HCT116 (cell line): ENCODE results near the gene TBC1D25. TPM values are rescaled to one million over a fixed set of nuclear protein-coding genes. Genes with fewer than 3 reads are reported as not detected.

ENCODE experiments used
- ATAC-seq: fragments of 200-7000 bp; cut with Tn5 transposase; 2 replicates; pipeline ENCODE4 v1.9.1; 2020; ENCODE audit warnings: mild to moderate bottlenecking, moderate library complexity
- BruUV-seq: library from RNA; stranded (reverse); fragments of 400-500 nt; replicated peaks from 2 replicates; lab custom pipeline; 2021; lab: Mats Ljungman, UMichigan
- CTCF ChIA-PET: fragments of 300-600 bp; sonication (Branson Sonifier 250); formaldehyde crosslinking; loops from one replicate; lab custom pipeline; 2021; ENCODE audit warnings: antibody characterized with exemption; lab: Charles Lee
- POLR2A ChIA-PET: fragments of 300-600, 350-600 bp; sonication (Branson Sonifier 250); formaldehyde crosslinking; loops from one replicate; lab custom pipeline; 2021; ENCODE audit warnings: antibody characterized with exemption; lab: Charles Lee
- RAD21 ChIA-PET, 2 experiments: fragments of 300-600 bp; sonication (Branson Sonifier 250); formaldehyde crosslinking; loops; one replicate each; lab custom pipeline; 2023; ENCODE audit warnings: low total read pairs in 2 of 2; ENCODE audit not compliant: uncharacterized antibody in 2 of 2, unreplicated experiment in 2 of 2, low non-redundant PET in 1 of 2; lab: Charles Lee
- DNase-seq: peaks from one replicate; pipeline ENCODE4 v3.0.0-alpha.2; 2010; ENCODE audit warnings: low read depth, low spot score
- H2AFZ ChIP-seq: fragments of 200-600 bp; shearing (Covaris generic), sonication (generic); 2 replicates; pipeline ENCODE4 v1.6.1; 2017; ENCODE audit warnings: low read depth, mixed run types, mixed read lengths, antibody characterized with exemption, low read length; ENCODE audit not compliant: poor library complexity, severe bottlenecking
- H3K27ac ChIP-seq: 2 replicates; pipeline ENCODE4 v1.5.1; 2012; ENCODE audit warnings: low read depth, low read length
- H3K27me3 ChIP-seq: fragments of 200-600 bp; sonication (generic); 2 replicates; pipeline ENCODE4 v1.6.1; 2016; ENCODE audit warnings: mixed run types, low read length, mixed read lengths; ENCODE audit not compliant: insufficient read depth
- H3K36me3 ChIP-seq, 2 experiments: fragments of 200-500 bp in 1 of 2; fragments of 200-600 bp in 1 of 2; sonication (Bioruptor generic) in 1 of 2; sonication (generic) in 1 of 2; 2 replicates each; pipeline versions ENCODE4 v1.5.1 to v1.6.1; 2014 to 2016; ENCODE audit warnings: low read length in 2 of 2, inconsistent platforms in 1 of 2, mixed read lengths in 1 of 2, mixed run types in 1 of 2; ENCODE audit not compliant: insufficient read depth in 2 of 2, control insufficient read depth in 1 of 2
- H3K4me1 ChIP-seq, 2 experiments: fragments of 200-600 bp in 1 of 2; sonication (generic) in 1 of 2; 2 replicates each; pipeline versions ENCODE4 v1.5.1 to v1.6.1; 2012 to 2017; ENCODE audit warnings: low read length in 2 of 2, inconsistent platforms in 1 of 2, mild to moderate bottlenecking in 1 of 2, mixed read lengths in 1 of 2, mixed run types in 1 of 2, moderate library complexity in 1 of 2; ENCODE audit not compliant: insufficient read depth in 2 of 2, control insufficient read depth in 1 of 2
- H3K4me2 ChIP-seq: fragments of 200-600 bp; sonication (generic); 2 replicates; pipeline ENCODE4 v1.6.1; 2017; ENCODE audit warnings: mixed run types, low read length, mixed read lengths
- H3K4me3 ChIP-seq, 2 experiments: fragments of 200-600 bp in 1 of 2; sonication (generic) in 1 of 2; replicated peaks in 1 of 2; 2 replicates each; pipeline ENCODE4 v1.5.1; 2011 to 2016; ENCODE audit warnings: low read length in 2 of 2, control low read depth in 1 of 2, low read depth in 1 of 2, mild to moderate bottlenecking in 1 of 2, mixed read lengths in 1 of 2, mixed run types in 1 of 2
- H3K79me2 ChIP-seq: fragments of 200-600 bp; sonication (generic); 2 replicates; pipeline ENCODE4 v1.6.1; 2017; ENCODE audit warnings: mild to moderate bottlenecking, mixed run types, low read length, moderate library complexity, mixed read lengths; ENCODE audit not compliant: insufficient read depth
- H3K9ac ChIP-seq: fragments of 200-600 bp; sonication (generic); 2 replicates; pipeline ENCODE4 v1.6.1; 2016; ENCODE audit warnings: low read length, mixed read lengths
- H3K9me2 ChIP-seq: fragments of 200-600 bp; sonication (generic), shearing (Covaris generic); 2 replicates; pipeline ENCODE4 v1.6.1; 2017; ENCODE audit warnings: mixed run types, mild to moderate bottlenecking, moderate library complexity; ENCODE audit not compliant: insufficient read depth
- H3K9me3 ChIP-seq, 2 experiments: fragments of 200-500 bp in 1 of 2; fragments of 200-600 bp in 1 of 2; sonication (Bioruptor generic) in 1 of 2; sonication (generic) in 1 of 2; 2 replicates each; pipeline ENCODE4 v1.6.1; 2014 to 2017; ENCODE audit warnings: low read length in 2 of 2, mixed read lengths in 2 of 2, inconsistent platforms in 1 of 2, low read depth in 1 of 2, mild to moderate bottlenecking in 1 of 2, mixed run types in 1 of 2, moderate library complexity in 1 of 2; ENCODE audit not compliant: control insufficient read depth in 1 of 2, insufficient read depth in 1 of 2
- H4K20me1 ChIP-seq: fragments of 200-600 bp; sonication (generic), shearing (Covaris generic); 2 replicates; pipeline ENCODE4 v1.6.1; 2017; ENCODE audit warnings: mixed run types, mild to moderate bottlenecking, moderate library complexity; ENCODE audit not compliant: insufficient read depth
- CBX3 ChIP-seq: IDR thresholded peaks from 2 replicates; pipeline ENCODE4 v1.6.1; 2012; ENCODE audit warnings: low read depth
- CEBPB ChIP-seq: IDR thresholded peaks from 2 replicates; pipeline ENCODE4 v1.6.1; 2012; ENCODE audit warnings: low read depth
- EGR1 ChIP-seq: IDR thresholded peaks from 2 replicates; pipeline ENCODE4 v1.6.1; 2012; ENCODE audit warnings: low read depth
- POLR2AphosphoS5 ChIP-seq: IDR thresholded peaks from 2 replicates; pipeline ENCODE4 v1.6.1; 2011; ENCODE audit warnings: mild to moderate bottlenecking, low read depth, low read length, moderate library complexity
- SIN3A ChIP-seq: IDR thresholded peaks from 2 replicates; pipeline ENCODE4 v1.6.1; 2012; ENCODE audit warnings: low read depth
- SRF ChIP-seq: IDR thresholded peaks from 2 replicates; pipeline ENCODE4 v1.6.1; 2012; ENCODE audit warnings: low read depth
- YY1 ChIP-seq: IDR thresholded peaks from 2 replicates; pipeline ENCODE4 v1.6.1; 2011; ENCODE audit warnings: low read length, low read depth, moderate library complexity, mild to moderate bottlenecking; ENCODE audit not compliant: insufficient replicate concordance; ENCODE audit errors: extremely low read depth
- ZFX ChIP-seq: fragments of 450-650 bp; IDR thresholded peaks from 2 replicates; pipeline ENCODE4 v1.6.1; 2017
- intact Hi-C: fragments of 100-400 bp; cut with micrococcal nuclease; formaldehyde crosslinking; loops from 2 replicates; pipeline ENCODE4 v1.10.0; 2022
- total RNA-seq: library from RNA; stranded (reverse); gene quantifications from one replicate; pipeline ENCODE4 v1.2.1, GENCODE V29; 2021; ENCODE audit not compliant: unreplicated experiment
- TF ChIP-seq, protein P1 (sequence below): IDR thresholded peaks from 2 replicates; pipeline ENCODE4 v1.6.1; 2012
- TF ChIP-seq, protein P2 (sequence below): IDR thresholded peaks from 2 replicates; pipeline ENCODE4 v1.6.1; 2011; ENCODE audit warnings: mild to moderate bottlenecking, low read length, moderate library complexity; ENCODE audit not compliant: insufficient replicate concordance; ENCODE audit errors: extremely low read depth
- TF ChIP-seq, protein P3 (sequence below), 3 experiments: fragments of 200-600 bp in 1 of 3; sonication (generic) in 1 of 3; IDR thresholded peaks in 2 of 3; conservative IDR thresholded peaks in 1 of 3; 2 replicates each; pipeline ENCODE4 v1.5.1; 2012 to 2017; ENCODE audit warnings: low read depth in 2 of 3, low read length in 2 of 3, antibody characterized with exemption in 1 of 3, borderline replicate concordance in 1 of 3, control low read depth in 1 of 3, mild to moderate bottlenecking in 1 of 3, mixed read lengths in 1 of 3, mixed run types in 1 of 3, moderate library complexity in 1 of 3; ENCODE audit not compliant: insufficient read depth in 1 of 3

TBC1D25 gene
- total RNA-seq, 1 experiment from 2014 or later: 10.5 TPM

DNA sequence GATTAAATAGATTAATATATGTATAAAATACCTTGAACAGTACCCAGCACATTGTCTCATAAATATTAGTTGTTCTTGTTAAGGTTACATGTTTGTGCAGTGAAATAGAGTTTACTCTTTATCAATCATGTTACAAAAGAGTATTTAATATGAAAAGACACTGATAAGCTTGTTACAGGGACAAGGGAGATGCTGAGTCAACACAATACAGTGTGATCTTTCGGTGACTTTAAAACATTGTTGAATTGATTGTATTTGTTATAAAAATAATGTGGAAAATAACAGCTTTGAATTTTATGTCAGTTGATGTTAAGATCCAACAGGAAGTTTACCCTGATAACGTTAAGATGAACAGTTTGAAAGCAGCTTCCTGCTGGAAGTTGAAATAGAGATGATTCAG lies 56.4 kb downstream of the TBC1D25 start:
- ChIA-PET CTCF (no interaction called here), RAD21 (no interaction called here), POLR2A (interaction anchor here (1.1 to 1.6 kb wide), 2 partner anchors 17 to 22 kb away, joined by 3 to 4 read pairs; partner anchors contain the start of gene RBM3)
- no peaks in the 10 kb centered on the region for H3K27me3 ChIP-seq
- no peaks in the 10 kb centered on the region for H3K9me2 ChIP-seq
- H2AFZ ChIP-seq: no peak overlapping the region
- TF ChIP-seq, protein P1, sequence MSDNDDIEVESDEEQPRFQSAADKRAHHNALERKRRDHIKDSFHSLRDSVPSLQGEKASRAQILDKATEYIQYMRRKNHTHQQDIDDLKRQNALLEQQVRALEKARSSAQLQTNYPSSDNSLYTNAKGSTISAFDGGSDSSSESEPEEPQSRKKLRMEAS: no peak
- TF ChIP-seq ZFX: no peak
- TF ChIP-seq YY1: no peak
- TF ChIP-seq CBX3: no peak
- no peak for TF ChIP-seq SRF
- TF ChIP-seq SIN3A: no peak
- TF ChIP-seq EGR1: no peak
- no peak for TF ChIP-seq POLR2AphosphoS5
- TF ChIP-seq, protein P2, sequence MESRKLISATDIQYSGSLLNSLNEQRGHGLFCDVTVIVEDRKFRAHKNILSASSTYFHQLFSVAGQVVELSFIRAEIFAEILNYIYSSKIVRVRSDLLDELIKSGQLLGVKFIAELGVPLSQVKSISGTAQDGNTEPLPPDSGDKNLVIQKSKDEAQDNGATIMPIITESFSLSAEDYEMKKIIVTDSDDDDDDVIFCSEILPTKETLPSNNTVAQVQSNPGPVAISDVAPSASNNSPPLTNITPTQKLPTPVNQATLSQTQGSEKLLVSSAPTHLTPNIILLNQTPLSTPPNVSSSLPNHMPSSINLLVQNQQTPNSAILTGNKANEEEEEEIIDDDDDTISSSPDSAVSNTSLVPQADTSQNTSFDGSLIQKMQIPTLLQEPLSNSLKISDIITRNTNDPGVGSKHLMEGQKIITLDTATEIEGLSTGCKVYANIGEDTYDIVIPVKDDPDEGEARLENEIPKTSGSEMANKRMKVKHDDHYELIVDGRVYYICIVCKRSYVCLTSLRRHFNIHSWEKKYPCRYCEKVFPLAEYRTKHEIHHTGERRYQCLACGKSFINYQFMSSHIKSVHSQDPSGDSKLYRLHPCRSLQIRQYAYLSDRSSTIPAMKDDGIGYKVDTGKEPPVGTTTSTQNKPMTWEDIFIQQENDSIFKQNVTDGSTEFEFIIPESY: no peak
- TF ChIP-seq, protein P3, sequence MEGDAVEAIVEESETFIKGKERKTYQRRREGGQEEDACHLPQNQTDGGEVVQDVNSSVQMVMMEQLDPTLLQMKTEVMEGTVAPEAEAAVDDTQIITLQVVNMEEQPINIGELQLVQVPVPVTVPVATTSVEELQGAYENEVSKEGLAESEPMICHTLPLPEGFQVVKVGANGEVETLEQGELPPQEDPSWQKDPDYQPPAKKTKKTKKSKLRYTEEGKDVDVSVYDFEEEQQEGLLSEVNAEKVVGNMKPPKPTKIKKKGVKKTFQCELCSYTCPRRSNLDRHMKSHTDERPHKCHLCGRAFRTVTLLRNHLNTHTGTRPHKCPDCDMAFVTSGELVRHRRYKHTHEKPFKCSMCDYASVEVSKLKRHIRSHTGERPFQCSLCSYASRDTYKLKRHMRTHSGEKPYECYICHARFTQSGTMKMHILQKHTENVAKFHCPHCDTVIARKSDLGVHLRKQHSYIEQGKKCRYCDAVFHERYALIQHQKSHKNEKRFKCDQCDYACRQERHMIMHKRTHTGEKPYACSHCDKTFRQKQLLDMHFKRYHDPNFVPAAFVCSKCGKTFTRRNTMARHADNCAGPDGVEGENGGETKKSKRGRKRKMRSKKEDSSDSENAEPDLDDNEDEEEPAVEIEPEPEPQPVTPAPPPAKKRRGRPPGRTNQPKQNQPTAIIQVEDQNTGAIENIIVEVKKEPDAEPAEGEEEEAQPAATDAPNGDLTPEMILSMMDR (IDR thresholded peaks at IDR 0.05 in 2 of 3, conservative IDR thresholded peaks at IDR 0.05 in 1 of 3; ENCODE audit: borderline replicate concordance in 1 of 3, insufficient read depth in 1 of 3, low read depth in 2 of 3, low read length in 2 of 3): no peak
- TF ChIP-seq CEBPB: no peak
- intact Hi-C loops: no loop called here
- no peak overlapping the region for H3K27ac ChIP-seq
- no peaks in the 10 kb centered on the region for H4K20me1 ChIP-seq
- peaks cover 0 to 4% of the 10 kb centered on the region in 2 experiments; a peak in 1 of 4 replicates for H3K36me3 ChIP-seq
- peaks cover 12 to 23% of the 10 kb centered on the region in 2 experiments for H3K4me1 ChIP-seq
- H3K79me2 ChIP-seq: no peaks in the 10 kb centered on the region
- H3K4me2 ChIP-seq: no peak overlapping the region
- H3K9me3 ChIP-seq: no peaks in the 10 kb centered on the region
- ATAC-seq (no peak), DNase-seq (no peak)
- no peak overlapping the region for H3K4me3 ChIP-seq
- H3K9ac ChIP-seq: no peak overlapping the region
- BruUV-seq: TSS peak; percentile 40
